Loucy (cell line): ENCODE data around the gene RYR2.

ENCODE experiments used
- H2AFZ ChIP-seq: fragments of 200-600 bp; sonication (generic); 2 replicates; pipeline ENCODE4 v1.6.0; 2016; ENCODE audit warnings: antibody characterized with exemption, mild to moderate bottlenecking, low read length, moderate library complexity
- H3F3A ChIP-seq: fragments of 200-600 bp; 2 replicates; pipeline ENCODE4 v1.6.0; 2016; ENCODE audit warnings: antibody characterized with exemption, low read depth, mild to moderate bottlenecking
- H3K27me3 ChIP-seq: fragments of 200-600 bp; sonication (generic); 2 replicates; pipeline ENCODE4 v1.6.1; 2014; ENCODE audit warnings: low read length, mild to moderate bottlenecking; ENCODE audit not compliant: insufficient read depth, poor library complexity, severe bottlenecking
- H3K36me3 ChIP-seq: fragments of 200-600 bp; sonication (generic); 2 replicates; pipeline ENCODE4 v1.6.1; 2016; ENCODE audit warnings: low read length; ENCODE audit not compliant: insufficient read depth
- H3K4me1 ChIP-seq: fragments of 200-600 bp; sonication (generic); 2 replicates; pipeline ENCODE4 v1.5.1; 2014; ENCODE audit warnings: low read length, mild to moderate bottlenecking; ENCODE audit not compliant: insufficient read depth, poor library complexity, severe bottlenecking
- H3K4me2 ChIP-seq: fragments of 200-600 bp; sonication (generic); 2 replicates; pipeline ENCODE4 v1.6.0; 2014; ENCODE audit warnings: antibody characterized with exemption, low read length, low read depth, mild to moderate bottlenecking; ENCODE audit not compliant: poor library complexity, severe bottlenecking
- H3K4me3 ChIP-seq: fragments of 200-600 bp; sonication (generic); 2 replicates; pipeline ENCODE4 v1.5.1; 2014; ENCODE audit warnings: low read length, mild to moderate bottlenecking, mixed read lengths; ENCODE audit not compliant: poor library complexity, severe bottlenecking
- H3K79me2 ChIP-seq: fragments of 200-600 bp; sonication (generic); 2 replicates; pipeline ENCODE4 v1.6.1; 2014; ENCODE audit warnings: low read length; ENCODE audit not compliant: insufficient read depth
- H3K9ac ChIP-seq: fragments of 200-600 bp; sonication (generic); 2 replicates; pipeline ENCODE4 v1.6.0; 2014; ENCODE audit warnings: mild to moderate bottlenecking, low read depth, low read length, moderate library complexity; ENCODE audit not compliant: poor library complexity, severe bottlenecking
- H3K9me2 ChIP-seq: fragments of 200-600 bp; sonication (generic); replicated peaks from 2 replicates; pipeline ENCODE4 v1.6.1; 2016; ENCODE audit warnings: low read depth, low read length, mixed read lengths
- H3K9me3 ChIP-seq: fragments of 200-600 bp; sonication (generic); 2 replicates; pipeline ENCODE4 v1.6.1; 2014; ENCODE audit warnings: mild to moderate bottlenecking, antibody characterized with exemption, low read length, low read depth; ENCODE audit not compliant: insufficient read depth
- H4K20me1 ChIP-seq: fragments of 200-600 bp; sonication (generic); 2 replicates; pipeline ENCODE4 v1.6.0; 2014; ENCODE audit warnings: antibody characterized with exemption, low read length, mild to moderate bottlenecking; ENCODE audit not compliant: insufficient read depth, poor library complexity, severe bottlenecking
- CTCF ChIP-seq: fragments of 200-600 bp; sonication (generic); conservative IDR thresholded peaks from 2 replicates; pipeline ENCODE4 v1.5.1; 2014; ENCODE audit warnings: mild to moderate bottlenecking, antibody characterized with exemption, low read length
- EZH2phosphoT487 ChIP-seq: fragments of 200-600 bp; IDR thresholded peaks from 2 replicates; pipeline ENCODE4 v1.6.1; 2018; ENCODE audit warnings: antibody characterized with exemption, mild to moderate bottlenecking, moderate library complexity, borderline replicate concordance

The RYR2 gene

GRCh38 chr1:237043846-237044636 lies 2.1 kb downstream of the RYR2 start:
- Histone ChIP-seq H4K20me1 (no peaks in the 10 kb centered on the region), H3K27me3 (no peaks in the 10 kb centered on the region), H3K9me2 (no peaks in the 10 kb centered on the region), H3K4me1 (no peaks in the 10 kb centered on the region), H3K9ac (no peak overlapping the region), H3K9me3 (no peaks in the 10 kb centered on the region), H3K36me3 (no peaks in the 10 kb centered on the region), H3K4me2 (no peak overlapping the region), H3F3A (no peaks in the 10 kb centered on the region), H2AFZ (no peak overlapping the region), H3K79me2 (no peaks in the 10 kb centered on the region), H3K4me3 (no peak overlapping the region)
- TF ChIP-seq EZH2phosphoT487 (no peak), CTCF (no peak)

GRCh38 chr1:237045278-237046016 lies 3.5 kb downstream of the RYR2 start:
- no peak overlapping the region for H3K9ac ChIP-seq
- H3K4me2 ChIP-seq = no peak overlapping the region
- TF ChIP-seq CTCF (no peak), EZH2phosphoT487 (no peak)
- H2AFZ ChIP-seq = no peak overlapping the region
- no peaks in the 10 kb centered on the region for H3K27me3 ChIP-seq
- H3K9me2 ChIP-seq = no peaks in the 10 kb centered on the region
- H3F3A ChIP-seq = no peaks in the 10 kb centered on the region
- H3K9me3 ChIP-seq = no peaks in the 10 kb centered on the region
- no peaks in the 10 kb centered on the region for H4K20me1 ChIP-seq
- no peaks in the 10 kb centered on the region for H3K4me1 ChIP-seq
- H3K79me2 ChIP-seq = no peaks in the 10 kb centered on the region
- H3K4me3 ChIP-seq = no peak overlapping the region
- no peaks in the 10 kb centered on the region for H3K36me3 ChIP-seq

- Histone ChIP-seq H3K4me3 (no peak overlapping the region), H4K20me1 (no peaks in the 10 kb centered on the region), H3K36me3 (no peaks in the 10 kb centered on the region), H2AFZ (no peak overlapping the region), H3K79me2 (no peaks in the 10 kb centered on the region), H3K4me1 (no peaks in the 10 kb centered on the region), H3K9me3 (0 out of 2 replicates have a peak, but pooled peaks cover 1% of the 10 kb centered on the region), H3K9me2 (no peaks in the 10 kb centered on the region), H3K9ac (no peak overlapping the region), H3K27me3 (no peaks in the 10 kb centered on the region), H3F3A (no peaks in the 10 kb centered on the region), H3K4me2 (no peak overlapping the region)
- TF ChIP-seq EZH2phosphoT487 (no peak), CTCF (no peak)
These were observed 6.8 kb downstream of the RYR2 start for GRCh38 chr1:237048803-237049202.
